AG04449 (cell line): Measurements from ENCODE around the gene ZBTB24.

ENCODE experiments used
- CTCF ChIA-PET: fragments of 350-600 bp; formaldehyde crosslinking; extraction: SDS; loops from one replicate; lab custom pipeline; 2021; ENCODE audit warnings: antibody characterized with exemption; lab: Yijun Ruan, JAX
- POLR2A ChIA-PET: fragments of 400-600, 350-600 bp; formaldehyde crosslinking; extraction: SDS; loops from one replicate; lab custom pipeline; 2020; ENCODE audit warnings: antibody characterized with exemption, inconsistent platforms; lab: Yijun Ruan, JAX
- DNase-seq: peaks from one replicate; pipeline ENCODE4 v3.0.0-alpha.2; 2010; ENCODE audit warnings: low read depth, low spot score
- H3K4me3 ChIP-seq: 2 replicates; pipeline ENCODE4 v1.5.1; 2011; ENCODE audit warnings: low read depth, mild to moderate bottlenecking, control low read depth, low read length
- TF ChIP-seq, protein P1 (sequence below): IDR thresholded peaks from one replicate; pipeline ENCODE4 v1.5.1; 2011; ENCODE audit warnings: mild to moderate bottlenecking, moderate library complexity, low read length, control low read depth, inconsistent platforms; ENCODE audit not compliant: insufficient read depth; ENCODE audit errors: missing control alignments

The ZBTB24 gene

DNA sequence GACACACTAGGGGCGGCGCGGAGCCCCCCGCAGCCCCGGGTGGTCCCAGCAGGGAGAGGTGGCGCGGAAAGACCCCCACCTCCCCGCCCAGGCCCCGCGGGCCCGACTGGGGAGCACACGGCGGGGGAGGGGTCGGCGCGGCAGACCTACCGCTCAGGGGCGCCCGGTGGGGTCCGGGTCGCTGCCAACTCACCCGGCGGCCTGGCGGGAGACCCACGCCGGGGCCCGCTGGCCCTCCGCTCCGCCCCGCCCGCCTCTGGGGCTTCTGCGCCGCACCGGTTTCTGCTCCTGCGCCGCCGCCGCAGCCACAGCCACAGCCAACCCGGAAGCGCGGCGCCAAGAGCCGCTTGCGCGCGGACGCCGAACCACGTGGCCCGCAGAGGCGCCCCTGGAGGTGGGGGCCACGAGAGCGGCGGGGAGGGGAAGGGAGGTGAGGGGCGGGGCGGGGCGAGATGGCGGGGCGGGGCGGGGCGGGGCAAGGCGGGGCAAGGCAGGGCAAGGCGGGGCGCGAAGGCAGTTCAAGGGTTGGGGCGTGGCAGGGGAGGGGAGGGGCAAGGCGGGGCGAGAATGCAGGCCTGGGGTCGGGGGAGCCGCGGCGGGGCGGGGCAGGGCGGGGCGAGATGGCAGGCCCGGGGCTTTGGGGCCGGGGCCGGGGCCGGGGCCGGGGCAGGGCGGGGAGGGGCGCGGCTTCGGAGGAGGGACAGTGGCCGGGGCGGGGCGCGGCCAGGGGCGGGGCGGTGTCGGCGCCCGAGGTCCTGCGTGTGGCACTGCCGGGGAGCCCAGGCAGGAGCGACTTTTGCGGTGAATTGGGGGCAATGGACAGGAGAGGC lies at the start of gene ZBTB24:
TSS of gene ZBTB24 (minus strand) at position 315 of the 830 bp plus-strand sequence. CDS start 1,193 bp downstream, outside the sequence.
- H3K4me3 ChIP-seq: peak within 1 kb of the TSS; percentile 57
- POLR2A ChIA-PET: interaction anchor here (0.6 to 1.1 kb wide), 2 partner anchors 143 to 389 kb away, joined by 3 to 5 read pairs; partner anchors contain the start of gene SESN1
- CTCF ChIA-PET: no interaction called here
- TF ChIP-seq, protein P1, sequence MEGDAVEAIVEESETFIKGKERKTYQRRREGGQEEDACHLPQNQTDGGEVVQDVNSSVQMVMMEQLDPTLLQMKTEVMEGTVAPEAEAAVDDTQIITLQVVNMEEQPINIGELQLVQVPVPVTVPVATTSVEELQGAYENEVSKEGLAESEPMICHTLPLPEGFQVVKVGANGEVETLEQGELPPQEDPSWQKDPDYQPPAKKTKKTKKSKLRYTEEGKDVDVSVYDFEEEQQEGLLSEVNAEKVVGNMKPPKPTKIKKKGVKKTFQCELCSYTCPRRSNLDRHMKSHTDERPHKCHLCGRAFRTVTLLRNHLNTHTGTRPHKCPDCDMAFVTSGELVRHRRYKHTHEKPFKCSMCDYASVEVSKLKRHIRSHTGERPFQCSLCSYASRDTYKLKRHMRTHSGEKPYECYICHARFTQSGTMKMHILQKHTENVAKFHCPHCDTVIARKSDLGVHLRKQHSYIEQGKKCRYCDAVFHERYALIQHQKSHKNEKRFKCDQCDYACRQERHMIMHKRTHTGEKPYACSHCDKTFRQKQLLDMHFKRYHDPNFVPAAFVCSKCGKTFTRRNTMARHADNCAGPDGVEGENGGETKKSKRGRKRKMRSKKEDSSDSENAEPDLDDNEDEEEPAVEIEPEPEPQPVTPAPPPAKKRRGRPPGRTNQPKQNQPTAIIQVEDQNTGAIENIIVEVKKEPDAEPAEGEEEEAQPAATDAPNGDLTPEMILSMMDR: no peak
- DNase-seq: peak; percentile 26

DNA sequence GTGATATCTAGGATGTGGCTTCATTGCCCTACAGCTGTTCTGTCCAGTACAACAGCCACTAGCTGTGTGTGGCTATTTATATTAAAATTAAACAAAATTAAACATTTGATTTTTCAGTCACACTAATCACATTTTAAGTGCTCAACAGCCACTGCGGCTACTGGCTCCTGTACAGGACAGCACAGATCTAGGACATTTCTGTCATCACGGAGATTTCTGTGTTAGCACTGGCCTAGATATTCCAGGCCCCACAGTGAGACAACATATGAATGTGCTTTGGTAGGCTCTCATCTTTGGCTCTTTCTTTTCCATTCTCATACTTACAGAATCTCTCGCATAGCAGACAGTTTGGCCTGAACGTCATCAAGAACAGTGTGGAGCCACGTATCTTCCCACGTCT lies 48.4 kb upstream of the ZBTB24 start:
- ChIA-PET CTCF (interaction anchor here (1.0 kb wide), 1 partner anchor 508 kb away, joined by 3 read pairs; no protein-coding TSS in a partner anchor), POLR2A (no interaction called here)
- TF ChIP-seq, protein P1: no peak
- no peak overlapping the region for H3K4me3 ChIP-seq
- no peak for DNase-seq

DNA sequence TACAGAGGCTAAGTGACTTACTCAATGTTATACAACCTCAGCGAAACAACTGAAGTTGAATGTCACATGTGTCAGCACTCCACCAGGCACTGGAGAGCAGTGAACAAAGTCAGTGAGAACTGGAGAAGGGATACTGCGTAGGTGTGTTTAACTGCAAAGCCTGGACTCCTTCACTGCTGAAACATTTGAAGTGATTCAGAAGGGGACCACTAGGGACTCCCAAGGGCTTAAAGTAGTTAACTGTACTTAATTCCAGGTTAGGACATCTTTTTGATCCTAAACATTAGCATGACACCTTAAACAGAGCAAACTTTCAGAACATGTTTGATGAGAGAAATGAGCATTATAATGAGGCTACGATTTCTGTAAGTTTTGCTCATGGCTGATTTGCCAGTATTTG lies 45.0 kb upstream of the ZBTB24 start:
- no peak overlapping the region for H3K4me3 ChIP-seq
- CTCF ChIA-PET: interaction anchor here (1.0 to 6.6 kb wide), 6 partner anchors 159 to 863 kb away, joined by 3 to 46 read pairs (median 4); no protein-coding TSS in a partner anchor
- TF ChIP-seq, protein P1: no peak
- no peak for DNase-seq
- POLR2A ChIA-PET: no interaction called here

DNA sequence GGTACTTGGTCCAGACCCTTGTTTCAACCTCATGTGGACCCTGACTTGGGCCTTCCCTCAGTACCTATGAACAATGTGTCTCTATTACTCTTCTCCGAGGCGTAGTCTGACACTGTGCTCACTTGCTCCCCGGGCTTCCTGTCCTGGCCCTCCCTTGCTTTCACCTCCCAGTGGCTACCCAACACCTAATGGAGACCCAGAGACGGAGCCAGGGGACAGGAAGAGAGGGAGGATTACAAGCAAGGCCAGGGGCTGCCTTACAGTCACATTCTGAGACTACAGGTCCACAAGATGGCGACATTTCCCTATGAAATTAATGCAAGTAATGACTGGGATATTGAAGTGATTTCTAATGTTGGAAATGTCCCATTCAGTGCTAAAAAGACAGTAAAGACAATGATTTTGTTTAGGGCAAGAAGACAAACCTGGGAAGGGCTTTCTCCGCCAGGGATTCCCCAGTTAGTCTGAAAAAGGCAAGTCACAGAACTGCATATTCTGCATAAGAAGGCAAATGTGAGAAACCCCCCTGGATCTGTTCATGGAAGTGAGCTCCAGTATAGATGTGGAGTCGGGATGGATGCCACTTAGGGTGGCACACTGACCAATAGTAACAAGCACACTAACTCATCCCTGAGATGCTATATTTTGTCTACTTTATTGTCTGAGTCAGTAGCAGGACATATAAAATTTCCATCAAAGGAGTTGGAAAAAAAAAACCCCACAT lies 44.0 kb upstream of the ZBTB24 start:
- DNase-seq: peak; percentile 14
- ChIA-PET POLR2A (no interaction called here), CTCF (interaction anchor here (0.6 to 6.6 kb wide), 15 partner anchors 15 to 865 kb away, joined by 3 to 46 read pairs (median 5); partner anchors contain the start of genes AK9 and FIG4)
- H3K4me3 ChIP-seq: no peak overlapping the region
- TF ChIP-seq, protein P1: peak; percentile 54

DNA sequence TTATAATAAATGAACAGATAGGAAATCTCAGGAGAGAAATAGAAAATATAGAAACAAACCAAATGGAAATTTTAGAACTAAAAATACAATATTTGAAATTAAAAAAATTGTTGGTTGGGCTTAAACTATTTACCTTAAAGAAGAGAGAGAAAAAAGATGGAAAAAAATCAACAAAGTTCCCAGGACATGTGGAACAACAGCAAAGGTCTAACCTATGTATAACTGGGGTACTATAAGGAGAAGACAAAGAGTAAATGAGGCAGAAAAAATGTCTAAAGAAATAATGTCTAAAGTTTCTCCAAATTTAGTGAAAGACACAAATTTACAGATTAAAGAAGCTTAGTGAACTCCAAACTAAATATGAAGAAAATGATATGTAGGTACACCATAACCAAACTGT lies 41.1 kb upstream of the ZBTB24 start:
- DNase-seq: no peak
- CTCF ChIA-PET: interaction anchor here (1.0 to 6.6 kb wide), 4 partner anchors 9 to 866 kb away, joined by 3 to 46 read pairs (median 20); no protein-coding TSS in a partner anchor
- TF ChIP-seq, protein P1: no peak
- no peak overlapping the region for H3K4me3 ChIP-seq
- POLR2A ChIA-PET: no interaction called here
